Peyer's patch (tissue), 4 donors: ENCODE data around the gene CD28.

Experiments
- CTCF ChIP-seq, 6 experiments: fragments of 450-650 bp in 4 of 6; fragments of 200-600 bp in 2 of 6; sonication (generic) in 1 of 6; IDR thresholded peaks; one replicate each; pipeline ENCODE4 v1.5.1; 2017 to 2019; ENCODE audit warnings: antibody characterized with exemption in 6 of 6, mild to moderate bottlenecking in 3 of 6, moderate library complexity in 1 of 6
- POLR2A ChIP-seq, 2 donors: fragments of 450-650 bp; IDR thresholded peaks; one replicate each; pipeline ENCODE4 v1.5.1; 2017; ENCODE audit warnings: antibody characterized with exemption in 2 of 2, mild to moderate bottlenecking in 2 of 2, moderate library complexity in 2 of 2

- TF ChIP-seq POLR2A (IDR thresholded peaks at IDR 0.05) = no peak
- TF ChIP-seq CTCF (IDR thresholded peaks at IDR 0.05) = no peak
Observed at GRCh38 chr2:203722411-203722810, 16.0 kb downstream of the CD28 start.
